Heart right ventricle (tissue), 16 donors: ENCODE results near the gene ACTN4. TPM values are rescaled to one million over a fixed set of nuclear protein-coding genes. Genes with fewer than 3 reads are reported as not detected.

Source experiments
- ATAC-seq, 8 donors: fragments of 200-7000 bp; cut with Tn5 transposase; one replicate each; pipeline ENCODE4 v1.9.1; 2020; ENCODE audit warnings: mild to moderate bottlenecking in 8 of 8, moderate library complexity in 8 of 8, moderate number of reproducible peaks in 1 of 8
- DNase-seq, 2 donors: peaks; one replicate each; pipeline ENCODE4 v3.0.0-alpha.2; 2020
- H3K27ac ChIP-seq, 10 donors: fragments of 200-600 bp; sonication (generic) in 2 of 10; one replicate each; pipeline versions ENCODE4 v1.5.0 to v1.8.0; 2020 to 2022; ENCODE audit warnings: mild to moderate bottlenecking in 3 of 10
- H3K27me3 ChIP-seq, 7 donors: fragments of 200-600 bp; one replicate each; pipeline ENCODE4 v1.8.0; 2021 to 2022; ENCODE audit warnings: mild to moderate bottlenecking in 2 of 7
- H3K36me3 ChIP-seq, 9 donors: fragments of 200-600 bp; sonication (generic) in 1 of 9; one replicate each; pipeline versions ENCODE4 v1.5.0 to v1.8.0; 2020 to 2022; ENCODE audit warnings: mild to moderate bottlenecking in 2 of 9
- H3K4me1 ChIP-seq, 9 donors: fragments of 200-600 bp; sonication (generic) in 1 of 9; one replicate each; pipeline versions ENCODE4 v1.5.0 to v1.8.0; 2020 to 2022; ENCODE audit warnings: mild to moderate bottlenecking in 4 of 9
- H3K4me3 ChIP-seq, 10 donors: fragments of 200-600 bp; sonication (generic) in 2 of 10; one replicate each; pipeline versions ENCODE4 v1.5.0 to v1.8.0; 2020 to 2022; ENCODE audit warnings: mild to moderate bottlenecking in 7 of 10, moderate library complexity in 2 of 10
- H3K9me3 ChIP-seq, 11 donors: fragments of 200-600 bp in 10 of 11; sonication (generic) in 2 of 11; one replicate each; pipeline versions ENCODE4 v1.5.0 to v1.8.0; 2013 to 2022; ENCODE audit warnings: mild to moderate bottlenecking in 2 of 11, control low read depth in 1 of 11, moderate library complexity in 1 of 11
- WGBS, 2 donors: extraction: QIAGEN DNeasy Blood & Tissue Kit; methylation state at CpG; one replicate each; pipeline ENCODE4 v1.1.7; 2013; ENCODE audit warnings: inconsistent platforms in 1 of 2; 5-methylcytosine and 5-hydroxymethylcytosine counted together
- intact Hi-C, 10 donors: fragments of 100-400 bp; cut with DNase I; formaldehyde crosslinking; loops; one replicate each; pipeline versions ENCODE4 v1.11.1 to v1.14.2; 2022
- polyA plus RNA-seq, 2 donors: library from polyadenylated mRNA; stranded (reverse); fragments of 200-250 nt; gene quantifications; one replicate each; pipeline ENCODE4 v1.2.3, GENCODE V29; 2013
- total RNA-seq, 10 donors: library from RNA; stranded (reverse); fragmentation: NEBNext Ultra II Directional in 3 of 10; extraction: Animal tissue kit (Norgen Biotek cat#: 25700) in 3 of 10; gene quantifications; one replicate each; pipeline versions ENCODE4 v1.2.1 to v1.2.4, GENCODE V29; 2021 to 2023
- TF ChIP-seq, protein P1 (sequence below), 9 donors: fragments of 200-600 bp; sonication (generic) in 2 of 9; IDR thresholded peaks; one replicate each; pipeline versions ENCODE4 v1.5.0 to v1.8.0; 2021 to 2022; ENCODE audit warnings: antibody characterized with exemption in 9 of 9, mild to moderate bottlenecking in 5 of 9, moderate library complexity in 1 of 9
- donor health status: Arrhythmogenic right ventricular cardiomyopathy.
- donor health status: ischemic (EF 13 %, LVEDD 7.1; RV severe dilation, severe dysfunction).
- donor health status: healthy with polysubstance abuse.
- donor health status: DM: no; HTN: yes; CAD: no.
- donor health status: DM: no; HTN: no; CAD: no.
- donor health status: ischemic (EF 25% LVEDD 6.9; RV normal size, moderate dysfunction).
- donor health status: ischemic (EF 25% LVEDD 5.7; RV mildly dilated, moderate dysfunction).
- donor health status: healthy.
- donor health status: DM: yes; HTN: yes; CAD: no.
- donor health status: Ischemic cardiomyopathy.
- donor health status: ischemic (EF 35%, LVEDD 5.7; RV mildly dilated, moderate dysfunction).
- donor health status: nonischemic (EF 11% LVEDD 7.7; RV severe dilation, severe dysfunction).
- donor health status: DM: yes; HTN: yes; CAD: no.
- donor health status: PGD.
- donor health status: ischemic (EF 29% LVEDD 5.4; RV normal size, mild dysfunction).
- donor health status: nonischemic (EF 23%, LVEDD 6.1; RV moderate dilation, normal function).

Gene ACTN4
- total and polyA plus RNA-seq, 12 donors: 92.4 to 291 (median 149) TPM

GRCh38 chr19:38693380-38694223 lies 46.2 kb downstream of the ACTN4 start:
- Histone ChIP-seq H3K27me3 (no peaks in the 10 kb centered on the region), H3K4me1 (peaks cover 58 to 99% (median 97%) of the 10 kb centered on the region in 9 donors)
- intact Hi-C loops: loop anchor here in 2 of 10 donors (5.0 kb wide), 1 partner anchor 41 kb away; no protein-coding TSS in a partner anchor

GRCh38 chr19:38695317-38695683 lies 47.9 kb downstream of the ACTN4 start:
- intact Hi-C loops: loop anchor here in 1 of 10 donors (5.0 kb wide), 1 partner anchor 43 kb away; no protein-coding TSS in a partner anchor
- H3K4me3 ChIP-seq: no peak overlapping the region
- TF ChIP-seq, protein P1, sequence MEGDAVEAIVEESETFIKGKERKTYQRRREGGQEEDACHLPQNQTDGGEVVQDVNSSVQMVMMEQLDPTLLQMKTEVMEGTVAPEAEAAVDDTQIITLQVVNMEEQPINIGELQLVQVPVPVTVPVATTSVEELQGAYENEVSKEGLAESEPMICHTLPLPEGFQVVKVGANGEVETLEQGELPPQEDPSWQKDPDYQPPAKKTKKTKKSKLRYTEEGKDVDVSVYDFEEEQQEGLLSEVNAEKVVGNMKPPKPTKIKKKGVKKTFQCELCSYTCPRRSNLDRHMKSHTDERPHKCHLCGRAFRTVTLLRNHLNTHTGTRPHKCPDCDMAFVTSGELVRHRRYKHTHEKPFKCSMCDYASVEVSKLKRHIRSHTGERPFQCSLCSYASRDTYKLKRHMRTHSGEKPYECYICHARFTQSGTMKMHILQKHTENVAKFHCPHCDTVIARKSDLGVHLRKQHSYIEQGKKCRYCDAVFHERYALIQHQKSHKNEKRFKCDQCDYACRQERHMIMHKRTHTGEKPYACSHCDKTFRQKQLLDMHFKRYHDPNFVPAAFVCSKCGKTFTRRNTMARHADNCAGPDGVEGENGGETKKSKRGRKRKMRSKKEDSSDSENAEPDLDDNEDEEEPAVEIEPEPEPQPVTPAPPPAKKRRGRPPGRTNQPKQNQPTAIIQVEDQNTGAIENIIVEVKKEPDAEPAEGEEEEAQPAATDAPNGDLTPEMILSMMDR (IDR thresholded peaks at IDR 0.05): no peak
- peak overlapping the region; percentile 27 to 95 (median 90) for H3K27ac ChIP-seq
- DNase-seq (no peak), ATAC-seq (no peak)
- peaks cover 0 to 51% (median under 1%) of the 10 kb centered on the region in 9 donors for H3K36me3 ChIP-seq
- no peaks in the 10 kb centered on the region for H3K27me3 ChIP-seq
- H3K4me1 ChIP-seq: peaks cover 71 to 100% (median 99%) of the 10 kb centered on the region in 9 donors
- 48 to 51% methylated on average over 9 of the region's 9 CpGs for WGBS, 2 donors
- no peaks in the 10 kb centered on the region for H3K9me3 ChIP-seq

More at GRCh38 chr19:38693380-38694223, 46.2 kb downstream of the ACTN4 start:
- peak overlapping the region; percentile 58 to 95 (median 90) for H3K27ac ChIP-seq
- DNase-seq: peak in 1 of 2 donors; percentile 66
- TF ChIP-seq, protein P1 (IDR thresholded peaks at IDR 0.05): no peak
- 37 to 46% methylated on average over 19 of the region's 19 CpGs for WGBS, 2 donors
- H3K36me3 ChIP-seq: peaks cover 0 to 54% (median 4%) of the 10 kb centered on the region in 9 donors
- ATAC-seq: peak; percentile 17 to 41 (median 29)
- H3K4me3 ChIP-seq: peak overlapping the region in 3 of 10 donors; percentile 4 to 12 (median 6)
- H3K9me3 ChIP-seq: no peaks in the 10 kb centered on the region

GRCh38 chr19:38695832-38696728 lies 48.6 kb downstream of the ACTN4 start:
- intact Hi-C loops: loop anchor here in 1 of 10 donors (5.0 kb wide), 1 partner anchor 44 kb away; no protein-coding TSS in a partner anchor
- H3K36me3 ChIP-seq: peaks cover 0 to 55% (median 8%) of the 10 kb centered on the region in 9 donors
- H3K27ac ChIP-seq: peak overlapping the region; percentile 27 to 95 (median 90)
- H3K27me3 ChIP-seq: no peaks in the 10 kb centered on the region
- DNase-seq (peak in 1 of 2 donors; percentile 7), ATAC-seq (no peak)
- WGBS, 2 donors: 79% methylated on average over 22 of the region's 22 CpGs
- H3K9me3 ChIP-seq: no peaks in the 10 kb centered on the region
- H3K4me1 ChIP-seq: peaks cover 75 to 100% (median 98%) of the 10 kb centered on the region in 9 donors
- TF ChIP-seq, protein P1 (IDR thresholded peaks at IDR 0.05): no peak
- no peak overlapping the region for H3K4me3 ChIP-seq

- WGBS, 2 donors: 86 to 91% methylated on average over 6 of the region's 6 CpGs
These were observed 49.2 kb downstream of the ACTN4 start for GRCh38 chr19:38696729-38697055.

More at GRCh38 chr19:38696729-38697055, 49.2 kb downstream of the ACTN4 start:
- ATAC-seq (no peak), DNase-seq (no peak)
- Histone ChIP-seq H3K4me3 (no peak overlapping the region), H3K4me1 (peaks cover 73 to 100% (median 99%) of the 10 kb centered on the region in 9 donors), H3K27me3 (no peaks in the 10 kb centered on the region), H3K36me3 (peaks cover 0 to 61% (median 13%) of the 10 kb centered on the region in 9 donors), H3K27ac (peak overlapping the region in 9 of 10 donors; percentile 30 to 95 (median 89)), H3K9me3 (no peaks in the 10 kb centered on the region)
- intact Hi-C loops: loop anchor here in 1 of 10 donors (5.0 kb wide), 1 partner anchor 44 kb away; no protein-coding TSS in a partner anchor
- TF ChIP-seq, protein P1 (IDR thresholded peaks at IDR 0.05): no peak
